ENCODE data around the gene AGBL4.

AGBL4 gene

GRCh38 chr1:49208712-49209111 is 815.0 kb downstream of the AGBL4 start:
- TF ChIP-seq ZNF626 (tag by site-specific recombination; IDR thresholded peaks at IDR 0.05) (no peak), ZFP41 (tag by site-specific recombination; IDR thresholded peaks at IDR 0.05; ENCODE audit: borderline replicate concordance) (no peak), ZNF600 (tag by site-specific recombination; IDR thresholded peaks at IDR 0.05) (no peak), ZFP37 (tag by site-specific recombination; IDR thresholded peaks at IDR 0.05) (no peak), ZBTB10 (tag by site-specific recombination; IDR thresholded peaks at IDR 0.05) (no peak), OVOL3 (tag by site-specific recombination; IDR thresholded peaks at IDR 0.05) (no peak), ZNF510 (tag by site-specific recombination; IDR thresholded peaks at IDR 0.05; ENCODE audit: insufficient replicate concordance) (no peak), ZNF350 (tag by site-specific recombination; IDR thresholded peaks at IDR 0.05) (no peak), OSR2 (tag by site-specific recombination; IDR thresholded peaks at IDR 0.05) (no peak), ZNF549 (tag by site-specific recombination; IDR thresholded peaks at IDR 0.05) (no peak), ZNF747 (tag by site-specific recombination; IDR thresholded peaks at IDR 0.05) (no peak), PBX3 (CRISPR knock-in tag; IDR thresholded peaks at IDR 0.05) (no peak), ZNF341 (tag by site-specific recombination; IDR thresholded peaks at IDR 0.05; ENCODE audit: low read depth) (no peak), ZNF362 (tag by site-specific recombination; IDR thresholded peaks at IDR 0.05) (no peak), HIC1 (tag by site-specific recombination; IDR thresholded peaks at IDR 0.05) (no peak), ZNF76 (tag by site-specific recombination; IDR thresholded peaks at IDR 0.05; ENCODE audit: borderline replicate concordance, low read depth) (no peak), ZNF292 (tag by site-specific recombination; IDR thresholded peaks at IDR 0.05; ENCODE audit: borderline replicate concordance, low read depth) (no peak), ZNF280D (tag by site-specific recombination; IDR thresholded peaks at IDR 0.05) (no peak), REST (tag by site-specific recombination; IDR thresholded peaks at IDR 0.05) (no peak)
- Histone ChIP-seq H3K4me1 (ENCODE audit: control insufficient read depth, insufficient read depth, low read length) (no peaks in the 10 kb centered on the region), H3K27ac (ENCODE audit: extremely low read depth, low read depth, low read length) (no peak overlapping the region), H3K36me3 (ENCODE audit: control insufficient read depth in 2 of 2, insufficient read depth in 1 of 2, low read length in 2 of 2) (no peaks in the 10 kb centered on the region), H3K4me3 (ENCODE audit: low read depth, low read length) (no peak overlapping the region), H3K9me3 (ENCODE audit: control insufficient read depth, insufficient read depth, low read depth, low read length) (no peaks in the 10 kb centered on the region)
- POLR2A ChIA-PET: no interaction called here
- CTCF ChIA-PET: no interaction called here

Data from HEK293 (cell line).